Psoas muscle (tissue), 8 donors: ENCODE measurements around the gene ATP8A1. TPM values are rescaled to one million over a fixed set of nuclear protein-coding genes. Genes with fewer than 3 reads are reported as not detected.

Source experiments
- ATAC-seq, 4 donors: fragments of 200-7000 bp; cut with Tn5 transposase; one replicate each; pipeline ENCODE4 v1.9.1; 2020; ENCODE audit warnings: moderate library complexity in 3 of 4, mild to moderate bottlenecking in 2 of 4
- DNase-seq, 2 donors: peaks; one replicate each; pipeline ENCODE4 v3.0.0-alpha.2; 2020
- H3K27ac ChIP-seq: fragments of 200-600 bp; one replicate; pipeline ENCODE4 v1.8.0; 2022
- H3K27me3 ChIP-seq, 3 donors: fragments of 200-600 bp in 1 of 3; one replicate each; pipeline versions ENCODE4 v1.6.1 to v1.8.0; 2013 to 2022; ENCODE audit warnings: low read length in 2 of 3, mild to moderate bottlenecking in 2 of 3, moderate library complexity in 1 of 3; ENCODE audit not compliant: insufficient read depth in 3 of 3
- H3K36me3 ChIP-seq, 2 donors: fragments of 200-600 bp in 1 of 2; one replicate each; pipeline versions ENCODE4 v1.6.1 to v1.8.0; 2013 to 2022; ENCODE audit warnings: low read depth in 1 of 2, mild to moderate bottlenecking in 1 of 2, moderate library complexity in 1 of 2; ENCODE audit not compliant: insufficient read depth in 1 of 2
- H3K4me1 ChIP-seq: fragments of 200-600 bp; one replicate; pipeline ENCODE4 v1.8.0; 2022
- H3K4me3 ChIP-seq: fragments of 200-600 bp; one replicate; pipeline ENCODE4 v1.8.0; 2022; ENCODE audit warnings: mild to moderate bottlenecking
- H3K9me3 ChIP-seq: fragments of 200-600 bp; one replicate; pipeline ENCODE4 v1.8.0; 2022
- WGBS, 3 donors: extraction: QIAGEN DNeasy Blood & Tissue Kit; methylation state at CpG; one replicate each; pipeline versions ENCODE4 v1.1.6 to v1.1.7; 2013; 5-methylcytosine and 5-hydroxymethylcytosine counted together
- intact Hi-C, 2 donors: fragments of 100-400 bp; cut with DNase I; formaldehyde crosslinking; loops; one replicate each; pipeline versions ENCODE4 v1.11.0 to v1.14.2; 2022
- polyA plus RNA-seq, 3 donors: library from polyadenylated mRNA; stranded (reverse); fragments of 200-250 nt; gene quantifications; one replicate each; pipeline ENCODE4 v1.2.3, GENCODE V29; 2013
- total RNA-seq, 4 donors: library from RNA; stranded (reverse); fragmentation: NEBNext Ultra II Directional in 2 of 4; extraction: Animal tissue kit (Norgen Biotek cat#: 25700) in 2 of 4; gene quantifications; one replicate each; pipeline versions ENCODE4 v1.2.1 to v1.2.4, GENCODE V29; 2021 to 2023
- TF ChIP-seq, protein P1 (sequence below): fragments of 200-600 bp; IDR thresholded peaks from one replicate; pipeline ENCODE4 v1.8.0; 2022; ENCODE audit warnings: antibody characterized with exemption
- donor health status: healthy with polysubstance abuse.
- donor health status: DM: no; HTN: no; CAD: no; lungs with moderate emphysema.
- donor health status: Bipolar disorder and iron deficiency.
- donor health status: healthy.
- donor health status: DM: yes; HTN: yes; CAD: no.
- donor health status: DM: no; HTN: no; CAD: no.
- donor health status: DM: no; HTN: no; CAD: no.
- donor health status: DM: yes; HTN: yes; CAD: no.

Gene ATP8A1
- total and polyA plus RNA-seq, 7 donors, result 2.2 to 26.5 (median 14.7) TPM

DNA sequence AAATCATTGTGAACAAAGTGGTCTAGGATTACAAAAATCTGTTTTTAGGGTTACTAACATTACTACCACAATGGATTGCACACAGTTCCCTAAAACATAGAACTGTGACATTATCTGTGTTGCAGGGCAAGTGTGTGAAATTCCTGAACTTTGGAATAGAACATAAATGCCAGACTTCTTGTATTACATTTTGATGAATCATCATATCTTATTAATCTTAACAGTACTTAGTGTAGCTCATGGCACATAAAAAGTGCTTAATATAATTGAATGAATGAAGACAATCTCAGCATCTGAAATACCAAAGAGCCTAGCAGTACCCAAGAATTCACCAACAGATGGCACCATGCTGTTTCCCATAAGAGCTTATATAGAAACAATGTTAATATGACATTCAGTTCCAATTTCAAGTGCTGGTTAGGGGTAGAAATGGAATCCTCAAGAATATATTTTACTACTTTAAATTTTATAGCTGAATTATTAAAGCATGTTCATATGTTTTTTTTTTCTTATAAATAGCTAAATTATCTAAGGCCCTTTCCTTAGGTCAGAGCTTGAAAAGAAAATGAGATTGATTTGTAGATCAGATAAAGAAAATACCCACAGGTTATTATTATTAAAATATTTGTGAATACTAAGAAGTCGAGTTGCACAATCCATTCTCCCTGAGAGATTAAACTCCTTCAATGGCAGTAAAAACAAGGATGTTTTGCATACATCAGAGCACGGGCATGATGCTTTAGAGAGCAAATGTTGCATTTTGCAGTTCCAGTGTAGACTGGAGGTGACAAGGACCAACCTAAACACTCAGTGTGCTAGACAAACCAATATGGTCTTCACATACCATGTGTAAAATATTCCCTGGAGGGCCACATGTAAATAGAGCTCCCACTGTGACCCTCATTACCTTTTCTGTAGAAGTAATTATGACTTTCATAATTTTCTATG lies 285.3 kb downstream of the ATP8A1 start:
- DNase-seq (no peak), ATAC-seq (no peak)
- WGBS, 3 donors, result 53 to 54% (median 54%) methylated on average over 2 of the region's 2 CpGs
- Histone ChIP-seq H3K4me1 (no peaks in the 10 kb centered on the region), H3K9me3 (no peaks in the 10 kb centered on the region), H3K27ac (no peak overlapping the region), H3K36me3 (no peaks in the 10 kb centered on the region), H3K4me3 (no peak overlapping the region), H3K27me3 (no peaks in the 10 kb centered on the region)
- intact Hi-C loops, result loop anchor here (5.0 kb wide), 2 partner anchors 146 to 151 kb away; no protein-coding TSS in a partner anchor
- TF ChIP-seq, protein P1, sequence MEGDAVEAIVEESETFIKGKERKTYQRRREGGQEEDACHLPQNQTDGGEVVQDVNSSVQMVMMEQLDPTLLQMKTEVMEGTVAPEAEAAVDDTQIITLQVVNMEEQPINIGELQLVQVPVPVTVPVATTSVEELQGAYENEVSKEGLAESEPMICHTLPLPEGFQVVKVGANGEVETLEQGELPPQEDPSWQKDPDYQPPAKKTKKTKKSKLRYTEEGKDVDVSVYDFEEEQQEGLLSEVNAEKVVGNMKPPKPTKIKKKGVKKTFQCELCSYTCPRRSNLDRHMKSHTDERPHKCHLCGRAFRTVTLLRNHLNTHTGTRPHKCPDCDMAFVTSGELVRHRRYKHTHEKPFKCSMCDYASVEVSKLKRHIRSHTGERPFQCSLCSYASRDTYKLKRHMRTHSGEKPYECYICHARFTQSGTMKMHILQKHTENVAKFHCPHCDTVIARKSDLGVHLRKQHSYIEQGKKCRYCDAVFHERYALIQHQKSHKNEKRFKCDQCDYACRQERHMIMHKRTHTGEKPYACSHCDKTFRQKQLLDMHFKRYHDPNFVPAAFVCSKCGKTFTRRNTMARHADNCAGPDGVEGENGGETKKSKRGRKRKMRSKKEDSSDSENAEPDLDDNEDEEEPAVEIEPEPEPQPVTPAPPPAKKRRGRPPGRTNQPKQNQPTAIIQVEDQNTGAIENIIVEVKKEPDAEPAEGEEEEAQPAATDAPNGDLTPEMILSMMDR, result peak; percentile 41

DNA sequence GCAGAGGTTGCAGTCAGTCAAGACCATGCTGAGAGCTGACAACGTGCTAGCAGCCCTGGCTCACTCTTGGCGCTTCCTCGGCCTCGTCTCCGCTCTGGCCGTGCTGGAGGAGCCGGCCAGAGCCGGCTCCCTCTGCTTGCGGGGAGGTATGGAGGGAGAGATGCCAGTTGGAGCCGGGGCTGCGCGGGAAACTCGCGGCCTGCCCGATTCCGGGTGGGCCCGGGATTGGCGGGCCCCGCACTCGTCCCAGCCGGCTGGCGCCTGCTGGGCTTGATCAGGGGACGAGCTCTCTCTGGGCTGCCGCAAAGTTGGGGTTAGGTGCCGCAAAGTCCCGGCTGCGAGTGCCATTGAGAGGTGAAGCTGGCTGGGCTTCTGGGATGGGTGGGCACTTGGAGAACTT lies 287.4 kb downstream of the ATP8A1 start:
- H3K36me3 ChIP-seq, result no peaks in the 10 kb centered on the region
- no peak overlapping the region for H3K4me3 ChIP-seq
- H3K4me1 ChIP-seq, result no peaks in the 10 kb centered on the region
- WGBS, 3 donors, result 94 to 97% (median 95%) methylated on average over 27 of the region's 27 CpGs
- H3K27ac ChIP-seq, result no peak overlapping the region
- no peak for ATAC-seq
- intact Hi-C loops, result no loop called here
- no peaks in the 10 kb centered on the region for H3K27me3 ChIP-seq
- no peak for DNase-seq
- TF ChIP-seq, protein P1, result no peak
- no peaks in the 10 kb centered on the region for H3K9me3 ChIP-seq

DNA sequence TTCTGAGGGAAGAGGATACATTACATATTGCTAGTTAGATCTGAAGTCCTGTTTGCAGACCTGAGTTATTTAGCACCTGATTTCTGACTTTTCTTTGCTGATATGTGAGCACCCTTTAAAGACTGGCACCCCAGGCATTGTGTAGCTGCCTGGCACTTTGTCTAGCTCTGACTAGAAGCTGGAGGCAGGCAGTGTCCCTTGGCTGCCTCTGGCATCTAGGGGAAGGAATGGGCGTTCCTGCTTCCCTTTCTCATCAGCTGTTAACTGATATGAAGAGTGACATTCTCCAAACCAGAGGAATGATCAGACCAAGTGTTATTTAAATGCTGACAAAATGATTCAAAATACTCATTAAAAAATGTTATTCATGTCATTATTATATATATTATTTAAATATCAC lies 289.9 kb downstream of the ATP8A1 start:
- no peak overlapping the region for H3K4me3 ChIP-seq
- H3K9me3 ChIP-seq, result no peaks in the 10 kb centered on the region
- DNase-seq, result no peak
- ATAC-seq, result no peak
- WGBS, 3 donors, result 46 to 75% (median 50%) methylated on average over 1 of the region's 1 CpG
- TF ChIP-seq, protein P1, result no peak
- no peak overlapping the region for H3K27ac ChIP-seq
- intact Hi-C loops, result no loop called here
- H3K36me3 ChIP-seq, result no peaks in the 10 kb centered on the region
- no peaks in the 10 kb centered on the region for H3K27me3 ChIP-seq
- H3K4me1 ChIP-seq, result no peaks in the 10 kb centered on the region

DNA sequence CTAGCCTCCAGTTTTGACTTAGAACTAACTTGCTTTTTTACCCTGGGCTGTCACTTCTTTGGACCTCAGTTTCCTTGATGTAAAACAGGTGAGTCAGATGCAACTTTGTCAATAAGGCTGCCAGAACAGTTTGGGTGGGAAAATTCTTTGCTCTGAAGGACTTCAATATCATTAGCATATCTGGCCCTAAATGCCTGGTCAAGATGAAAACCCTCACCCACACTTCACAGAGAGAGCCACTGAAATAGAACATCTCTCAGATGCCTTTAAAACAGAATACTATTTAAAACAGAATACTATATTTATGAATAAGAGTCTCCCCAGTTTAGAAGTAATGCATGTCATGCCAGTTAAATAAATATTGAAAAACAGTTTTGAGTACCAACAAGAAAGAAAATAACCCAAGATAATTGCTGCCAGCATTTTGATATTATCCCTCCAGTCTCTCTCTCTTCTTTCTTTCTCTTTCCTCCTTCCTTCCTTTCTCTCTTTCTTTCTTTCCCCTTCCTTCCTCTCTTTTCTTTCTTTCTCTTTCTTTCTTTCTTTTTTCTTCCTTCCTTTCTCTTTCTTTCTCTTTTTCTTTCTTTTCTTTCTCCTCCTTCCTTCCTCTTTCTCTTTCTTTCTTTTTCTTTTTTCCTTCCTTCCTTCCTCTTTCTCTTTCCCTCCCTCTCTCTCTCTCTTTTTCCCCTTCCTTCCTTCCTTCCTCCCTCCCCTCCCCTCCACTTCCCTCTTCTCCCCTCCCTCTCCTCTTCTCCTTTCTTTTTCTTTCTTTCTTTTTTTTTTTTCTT lies 292.4 kb downstream of the ATP8A1 start:
- ATAC-seq, result no peak
- no peak for DNase-seq
- Histone ChIP-seq H3K27ac (no peak overlapping the region), H3K27me3 (no peaks in the 10 kb centered on the region), H3K9me3 (no peaks in the 10 kb centered on the region), H3K4me3 (no peak overlapping the region), H3K36me3 (no peaks in the 10 kb centered on the region), H3K4me1 (no peaks in the 10 kb centered on the region)
- TF ChIP-seq, protein P1, result no peak
- intact Hi-C loops, result no loop called here
